Prostate gland (tissue), 2 donors: ENCODE results near the gene CREB3L1.

Experiments used
- CTCF ChIP-seq, 4 experiments: fragments of 200-600 bp in 2 of 4; fragments of 450-650 bp in 2 of 4; sonication (generic) in 2 of 4; IDR thresholded peaks; 1 replicate in 3 of 4; 2 replicates in 1 of 4; pipeline ENCODE4 v1.5.1; 2016 to 2019; ENCODE audit warnings: antibody characterized with exemption in 4 of 4, mild to moderate bottlenecking in 2 of 4, moderate library complexity in 2 of 4
- POLR2A ChIP-seq: fragments of 450-650 bp; IDR thresholded peaks from one replicate; pipeline ENCODE4 v1.6.1; 2016; ENCODE audit warnings: antibody characterized with exemption, mild to moderate bottlenecking

DNA sequence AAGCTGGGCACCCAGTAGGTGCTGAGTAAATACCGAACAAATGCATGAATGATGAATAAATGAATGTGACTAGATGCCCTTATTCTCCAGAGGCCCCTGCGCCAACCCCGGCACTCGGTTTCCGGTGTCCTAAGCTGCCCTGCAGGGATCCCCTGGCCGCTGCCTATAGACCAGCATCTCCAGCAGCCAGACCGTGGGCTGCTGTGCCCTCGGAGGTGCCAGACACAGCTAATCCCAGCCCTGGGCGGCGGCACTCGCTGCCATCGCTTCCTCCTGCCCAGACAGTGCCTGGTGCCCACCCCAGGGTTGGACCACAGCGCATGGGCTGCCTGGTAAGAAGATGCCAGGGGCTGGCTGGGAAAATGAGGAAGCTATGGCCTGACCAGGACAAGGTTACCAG is 15.6 kb downstream of the CREB3L1 start:
- TF ChIP-seq CTCF (IDR thresholded peaks at IDR 0.05) (no peak), POLR2A (no peak)
